Activated CD8-positive, alpha-beta T cell treated with anti-CD3 and anti-CD28 coated beads for 36 hours (primary cell): ENCODE results near the gene CCDC170. TPM values are rescaled to one million over a fixed set of nuclear protein-coding genes. Genes with fewer than 3 reads are reported as not detected.

Source experiments
- ATAC-seq: fragments of 200-7000 bp; cut with Tn5 transposase; one replicate; pipeline ENCODE4 v1.10.0; 2021; ENCODE audit warnings: mild to moderate bottlenecking, moderate library complexity
- CTCF ChIA-PET: fragments of 350-600 bp; sonication (Branson Sonifier 250); formaldehyde crosslinking; loops from one replicate; lab custom pipeline; 2021; ENCODE audit warnings: antibody characterized with exemption; lab: Charles Lee
- POLR2A ChIA-PET: fragments of 350-600 bp; sonication (Branson Sonifier 250); formaldehyde crosslinking; loops from one replicate; lab custom pipeline; 2021; ENCODE audit warnings: antibody characterized with exemption; lab: Charles Lee
- DNase-seq: peaks from one replicate; pipeline ENCODE4 v3.0.0-alpha.2; 2020
- H3K27ac Mint-ChIP-seq: one replicate; pipeline ENCODE4 v1.8.0; 2021; ENCODE audit warnings: mild to moderate bottlenecking, mixed read lengths
- H3K27me3 Mint-ChIP-seq: one replicate; pipeline ENCODE4 v1.8.0; 2021; ENCODE audit warnings: mixed read lengths
- H3K36me3 Mint-ChIP-seq: one replicate; pipeline ENCODE4 v1.8.0; 2021; ENCODE audit warnings: low read depth, mixed read lengths
- H3K4me1 Mint-ChIP-seq: one replicate; pipeline ENCODE4 v1.8.0; 2021; ENCODE audit warnings: low read depth, mixed read lengths
- H3K4me3 Mint-ChIP-seq: one replicate; pipeline ENCODE4 v1.8.0; 2021; ENCODE audit warnings: mild to moderate bottlenecking, moderate library complexity, mixed read lengths
- H3K9me3 Mint-ChIP-seq: one replicate; pipeline ENCODE4 v1.8.0; 2021; ENCODE audit warnings: mixed read lengths
- intact Hi-C: fragments of 100-400 bp; cut with micrococcal nuclease; formaldehyde crosslinking; loops from one replicate; pipeline ENCODE4 v1.10.0; 2022
- total RNA-seq, 2 experiments: library from RNA; stranded (reverse); gene quantifications; one replicate each; pipeline ENCODE4 v1.2.3, GENCODE V29; 2021
- TF ChIP-seq, protein P1 (sequence below): fragments of 200-600 bp; IDR thresholded peaks from one replicate; pipeline ENCODE4 v1.8.0; 2022; ENCODE audit warnings: antibody characterized with exemption, mild to moderate bottlenecking

The CCDC170 gene
- total RNA-seq, 2 experiments from 2014 or later: not detected

DNA sequence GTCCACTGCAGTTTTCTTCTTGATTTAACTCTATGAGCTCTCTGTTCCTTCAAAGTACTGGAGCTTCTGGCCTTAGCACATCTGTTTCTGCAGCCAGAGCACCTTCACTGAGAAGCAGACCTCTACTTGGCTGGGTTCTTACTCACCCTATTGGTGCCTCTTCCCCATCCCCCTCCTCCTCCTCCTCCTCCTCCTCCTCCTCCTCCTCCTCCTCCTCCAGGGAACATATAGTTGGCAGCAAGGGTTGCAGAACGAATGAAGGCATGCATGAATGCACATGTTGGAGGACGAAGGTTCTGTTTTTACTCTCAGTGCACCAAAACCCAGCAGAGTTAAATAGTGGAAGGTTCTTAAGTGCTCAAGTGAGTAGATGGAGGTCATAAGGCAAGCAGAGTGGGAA is 172.7 kb downstream of the CCDC170 start:
- TF ChIP-seq, protein P1, sequence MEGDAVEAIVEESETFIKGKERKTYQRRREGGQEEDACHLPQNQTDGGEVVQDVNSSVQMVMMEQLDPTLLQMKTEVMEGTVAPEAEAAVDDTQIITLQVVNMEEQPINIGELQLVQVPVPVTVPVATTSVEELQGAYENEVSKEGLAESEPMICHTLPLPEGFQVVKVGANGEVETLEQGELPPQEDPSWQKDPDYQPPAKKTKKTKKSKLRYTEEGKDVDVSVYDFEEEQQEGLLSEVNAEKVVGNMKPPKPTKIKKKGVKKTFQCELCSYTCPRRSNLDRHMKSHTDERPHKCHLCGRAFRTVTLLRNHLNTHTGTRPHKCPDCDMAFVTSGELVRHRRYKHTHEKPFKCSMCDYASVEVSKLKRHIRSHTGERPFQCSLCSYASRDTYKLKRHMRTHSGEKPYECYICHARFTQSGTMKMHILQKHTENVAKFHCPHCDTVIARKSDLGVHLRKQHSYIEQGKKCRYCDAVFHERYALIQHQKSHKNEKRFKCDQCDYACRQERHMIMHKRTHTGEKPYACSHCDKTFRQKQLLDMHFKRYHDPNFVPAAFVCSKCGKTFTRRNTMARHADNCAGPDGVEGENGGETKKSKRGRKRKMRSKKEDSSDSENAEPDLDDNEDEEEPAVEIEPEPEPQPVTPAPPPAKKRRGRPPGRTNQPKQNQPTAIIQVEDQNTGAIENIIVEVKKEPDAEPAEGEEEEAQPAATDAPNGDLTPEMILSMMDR: no peak
- ATAC-seq (no peak), DNase-seq (no peak)
- H3K27me3 Mint-ChIP-seq: peaks cover 3% of the 10 kb centered on the region
- ChIA-PET CTCF (no interaction called here), POLR2A (interaction anchor here (0.6 kb wide), 1 partner anchor 39 kb away, joined by 4 read pairs; no protein-coding TSS in a partner anchor)
- intact Hi-C loops: no loop called here
- no peak overlapping the region for H3K27ac Mint-ChIP-seq
- H3K4me1 Mint-ChIP-seq: no peaks in the 10 kb centered on the region
- no peaks in the 10 kb centered on the region for H3K36me3 Mint-ChIP-seq
- no peak overlapping the region for H3K4me3 Mint-ChIP-seq
- no peaks in the 10 kb centered on the region for H3K9me3 Mint-ChIP-seq

DNA sequence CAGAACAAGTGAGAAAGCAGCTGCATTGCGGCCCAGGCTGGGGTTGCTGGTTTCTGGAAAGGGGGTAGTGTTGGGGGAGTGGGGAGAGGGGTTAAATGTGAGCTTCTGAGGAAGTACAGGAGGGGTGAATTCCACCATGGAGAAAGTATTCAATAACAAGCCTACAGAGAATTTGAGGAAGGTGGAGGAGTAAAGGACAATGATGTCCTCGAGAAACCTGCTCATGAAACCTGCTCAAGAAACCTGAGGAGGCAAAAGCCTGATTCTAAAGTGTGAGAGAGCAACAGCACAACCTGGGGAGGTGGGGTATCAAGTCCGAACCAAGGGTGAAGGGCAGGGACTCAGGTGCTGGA is 175.4 kb downstream of the CCDC170 start:
- Mint-ChIP-seq H3K27me3 (peaks cover 3% of the 10 kb centered on the region), H3K4me3 (no peak overlapping the region), H3K9me3 (no peaks in the 10 kb centered on the region), H3K36me3 (no peaks in the 10 kb centered on the region), H3K4me1 (no peaks in the 10 kb centered on the region), H3K27ac (no peak overlapping the region)
- TF ChIP-seq, protein P1: no peak
- DNase-seq: no peak
- intact Hi-C loops: no loop called here
- no peak for ATAC-seq
- POLR2A ChIA-PET: no interaction called here
- CTCF ChIA-PET: interaction anchor here (1.4 kb wide), 1 partner anchor 95 kb away, joined by 4 read pairs; no protein-coding TSS in a partner anchor

DNA sequence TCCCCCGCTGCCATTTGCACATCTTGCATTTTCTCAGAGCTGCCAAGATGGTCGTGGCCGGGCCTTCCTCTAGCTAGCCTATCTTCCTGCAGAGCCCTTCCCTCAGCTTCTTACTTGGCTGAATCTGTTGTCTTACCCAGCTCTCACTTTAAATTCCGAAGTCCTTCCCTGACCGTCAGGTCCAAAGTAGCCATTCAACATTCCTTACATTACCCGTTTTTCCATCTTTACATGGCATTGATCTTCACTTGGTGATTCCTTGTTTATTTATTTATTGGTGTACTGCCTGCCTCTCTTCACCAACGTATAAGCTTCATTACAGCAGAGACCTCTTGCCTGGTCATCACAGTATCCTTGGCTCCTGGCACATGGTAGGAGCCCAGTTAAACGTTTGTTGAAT is 176.3 kb downstream of the CCDC170 start:
- H3K27me3 Mint-ChIP-seq: peaks cover 3% of the 10 kb centered on the region
- intact Hi-C loops: loop anchor here (10.0 kb wide), 1 partner anchor 595 kb away; no protein-coding TSS in a partner anchor
- no peaks in the 10 kb centered on the region for H3K36me3 Mint-ChIP-seq
- no peak overlapping the region for H3K27ac Mint-ChIP-seq
- ChIA-PET CTCF (interaction anchor here (1.4 kb wide), 1 partner anchor 95 kb away, joined by 4 read pairs; no protein-coding TSS in a partner anchor), POLR2A (interaction anchor here (0.6 kb wide), 1 partner anchor 444 kb away, joined by 4 read pairs; no protein-coding TSS in a partner anchor)
- no peak overlapping the region for H3K4me3 Mint-ChIP-seq
- no peak for ATAC-seq
- TF ChIP-seq, protein P1: no peak
- DNase-seq: no peak
- no peaks in the 10 kb centered on the region for H3K4me1 Mint-ChIP-seq
- H3K9me3 Mint-ChIP-seq: no peaks in the 10 kb centered on the region

Other genes with a start within 250 kb of the CCDC170 start
- 10 to 100 TPM; 16.5 to 16.7 TPM for gene ZBTB2, start 102.5 kb upstream of the CCDC170 start, total RNA-seq
- 10 to 100 TPM; 19.0 to 19.7 TPM for gene RMND1, start 41.9 kb upstream of the CCDC170 start, total RNA-seq